IPS-NIHi11 (cell line): ENCODE measurements around the gene LSM2.
A peak's percentile ranks its signal among the peaks of the same experiment; 100 is the strongest.
"Not testable (repeated sequence)": the region's sequence is repeated elsewhere in the genome, so short reads cannot be mapped to it uniquely, and the experiment has no call there.

ENCODE experiments used
- DNase-seq: peaks from one replicate; pipeline ENCODE4 v3.0.0; 2012; ENCODE audit warnings: mixed read lengths, low spot score

LSM2 gene

DNA sequence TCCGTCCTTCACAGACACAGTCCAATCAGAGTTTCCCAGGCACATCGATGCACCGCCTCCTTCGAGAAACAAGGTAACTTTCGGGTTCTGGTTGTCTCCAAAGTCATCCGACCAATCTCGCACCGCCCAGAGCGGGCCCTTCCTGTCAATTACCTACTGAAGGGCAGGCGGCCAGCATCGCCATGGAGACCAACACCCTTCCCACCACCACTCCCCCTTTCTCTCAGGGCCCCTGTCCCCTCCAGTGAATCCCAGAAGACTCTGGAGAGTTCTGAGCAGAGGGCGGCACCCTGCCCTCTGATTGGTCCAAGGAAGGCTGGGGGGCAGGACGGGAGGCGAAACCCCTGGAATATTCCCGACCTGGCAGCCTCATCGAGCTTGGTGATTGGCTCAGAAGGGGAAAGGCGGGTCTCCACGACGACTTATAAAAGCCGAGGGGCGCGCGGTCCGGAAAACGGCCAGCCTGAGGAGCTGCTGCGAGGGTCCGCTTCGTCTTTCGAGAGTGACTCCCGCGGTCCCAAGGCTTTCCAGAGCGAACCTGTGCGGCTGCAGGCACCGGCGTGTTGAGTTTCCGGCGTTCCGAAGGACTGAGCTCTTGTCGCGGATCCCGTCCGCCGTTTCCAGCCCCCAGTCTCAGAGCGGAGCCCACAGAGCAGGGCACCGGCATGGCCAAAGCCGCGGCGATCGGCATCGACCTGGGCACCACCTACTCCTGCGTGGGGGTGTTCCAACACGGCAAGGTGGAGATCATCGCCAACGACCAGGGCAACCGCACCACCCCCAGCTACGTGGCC is 20.7 kb upstream of the LSM2 start, which contains the start of gene HSPA1B:
Gene HSPA1B, plus strand, starts transcription at position 453 of the 794 bp plus-strand sequence. Its CDS starts 213 bp downstream, at position 666.
- peak; percentile 96 for DNase-seq

DNA sequence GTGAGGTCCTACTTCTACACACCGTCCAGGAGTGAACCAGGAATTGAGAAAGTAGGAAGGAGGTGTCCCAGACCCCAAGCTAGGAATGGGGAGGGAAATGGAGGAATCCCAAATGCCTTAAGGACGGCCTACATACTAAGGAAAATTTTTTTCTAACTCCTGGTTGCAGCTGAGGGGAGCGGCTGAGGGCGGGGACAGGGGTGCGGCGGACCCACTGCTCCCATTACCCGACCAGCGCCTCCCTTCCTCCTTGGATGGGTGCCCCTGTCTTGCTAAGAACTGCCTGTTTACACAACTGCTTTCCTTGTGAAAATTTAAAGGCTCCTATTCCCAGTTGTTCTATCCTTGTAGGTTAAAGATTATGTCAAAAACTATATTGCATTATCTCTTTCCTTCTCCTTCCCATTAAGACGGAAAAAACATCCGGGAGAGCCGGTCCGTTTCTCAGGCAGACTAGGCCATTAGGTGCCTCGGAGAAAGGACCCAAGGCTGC is 20.1 kb upstream of the LSM2 start:
- peak; percentile 49 for DNase-seq

DNA sequence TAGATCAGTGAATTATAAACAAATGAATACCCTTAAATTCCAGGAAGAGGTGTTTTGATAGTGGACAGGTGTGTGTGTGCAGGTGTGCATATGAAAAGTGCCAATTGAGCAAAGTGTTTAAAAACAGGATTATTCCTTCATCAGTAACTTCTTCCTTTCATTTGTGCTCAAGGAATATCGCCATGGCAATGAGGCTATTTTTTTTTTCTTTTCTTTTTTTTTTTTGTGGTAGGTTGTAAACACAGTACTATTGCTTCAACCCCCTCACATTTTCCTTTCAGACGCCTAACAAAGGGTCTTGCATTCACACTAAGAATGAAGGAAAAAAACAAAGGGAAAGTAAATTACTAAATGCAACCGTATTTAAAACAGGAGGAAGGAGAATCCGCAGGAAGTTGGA is 18.8 kb upstream of the LSM2 start:
- DNase-seq = no peak

DNA sequence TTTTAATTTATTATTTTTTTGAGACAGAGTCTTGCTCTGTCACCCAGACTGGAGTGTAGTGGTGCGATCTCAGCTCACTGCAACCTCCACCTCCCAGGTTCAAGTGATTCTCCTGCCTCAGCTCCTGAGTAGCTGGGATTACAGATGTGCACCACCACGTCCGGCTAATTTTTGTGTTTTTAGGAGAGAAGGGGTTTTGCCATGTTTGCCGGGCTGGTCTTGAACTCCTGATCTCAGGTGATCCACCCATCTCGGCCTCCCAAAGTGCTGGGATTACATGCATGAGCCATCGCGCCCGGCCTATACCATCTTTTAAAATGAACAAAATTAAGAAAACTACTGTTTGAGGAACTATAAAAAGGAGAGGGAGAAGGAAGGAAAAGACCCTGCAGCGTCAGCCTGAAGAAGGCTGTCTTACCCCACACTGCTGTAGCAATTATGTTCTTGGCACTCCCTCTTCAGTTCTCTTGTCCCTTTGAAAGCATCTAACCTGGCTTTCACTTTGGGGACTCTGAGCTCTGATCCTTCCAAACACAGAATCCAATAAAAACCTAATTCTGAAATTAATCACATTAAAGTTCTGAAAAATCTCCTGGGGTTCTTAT is 16.9 kb upstream of the LSM2 start:
- not testable (repeated sequence) for DNase-seq

DNA sequence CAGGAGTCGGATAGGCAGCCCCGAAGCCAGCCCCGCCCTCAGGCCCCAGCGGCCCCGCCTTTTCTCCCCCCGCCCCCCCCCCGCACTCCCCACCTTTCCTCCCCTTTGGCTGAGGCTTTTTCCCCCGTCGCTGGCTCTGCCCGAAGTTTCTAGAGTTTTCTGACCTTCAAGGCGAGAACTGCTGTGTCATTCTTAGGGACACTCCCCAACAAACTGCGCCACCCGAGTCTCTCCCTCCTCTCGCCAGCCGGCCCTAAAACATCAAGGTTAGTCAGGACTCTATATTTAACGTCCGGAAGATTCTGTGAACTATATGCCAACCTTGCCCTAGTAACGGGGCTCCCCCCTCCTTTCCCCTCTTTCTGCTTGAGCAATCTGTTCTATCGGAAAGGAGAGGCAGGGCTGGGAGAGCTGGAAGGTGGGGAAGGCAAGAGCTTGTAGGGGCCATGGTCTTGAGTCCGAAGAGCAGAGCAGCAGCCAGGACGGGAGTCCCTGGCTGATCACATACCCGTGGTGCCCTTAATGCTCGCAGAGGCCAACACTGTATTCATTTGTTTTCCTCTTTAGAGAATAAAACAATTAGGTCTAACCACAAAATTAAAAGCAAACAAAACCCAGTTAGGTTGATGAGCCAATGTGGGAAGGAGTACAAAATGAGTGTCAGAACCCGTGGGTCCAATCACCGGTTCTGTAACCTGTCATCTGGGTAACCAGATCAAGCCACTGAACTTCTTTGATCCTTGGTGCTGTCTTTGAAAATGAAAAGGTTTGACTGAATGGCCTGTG is 15.5 kb upstream of the LSM2 start:
- DNase-seq = peak; percentile 59

DNA sequence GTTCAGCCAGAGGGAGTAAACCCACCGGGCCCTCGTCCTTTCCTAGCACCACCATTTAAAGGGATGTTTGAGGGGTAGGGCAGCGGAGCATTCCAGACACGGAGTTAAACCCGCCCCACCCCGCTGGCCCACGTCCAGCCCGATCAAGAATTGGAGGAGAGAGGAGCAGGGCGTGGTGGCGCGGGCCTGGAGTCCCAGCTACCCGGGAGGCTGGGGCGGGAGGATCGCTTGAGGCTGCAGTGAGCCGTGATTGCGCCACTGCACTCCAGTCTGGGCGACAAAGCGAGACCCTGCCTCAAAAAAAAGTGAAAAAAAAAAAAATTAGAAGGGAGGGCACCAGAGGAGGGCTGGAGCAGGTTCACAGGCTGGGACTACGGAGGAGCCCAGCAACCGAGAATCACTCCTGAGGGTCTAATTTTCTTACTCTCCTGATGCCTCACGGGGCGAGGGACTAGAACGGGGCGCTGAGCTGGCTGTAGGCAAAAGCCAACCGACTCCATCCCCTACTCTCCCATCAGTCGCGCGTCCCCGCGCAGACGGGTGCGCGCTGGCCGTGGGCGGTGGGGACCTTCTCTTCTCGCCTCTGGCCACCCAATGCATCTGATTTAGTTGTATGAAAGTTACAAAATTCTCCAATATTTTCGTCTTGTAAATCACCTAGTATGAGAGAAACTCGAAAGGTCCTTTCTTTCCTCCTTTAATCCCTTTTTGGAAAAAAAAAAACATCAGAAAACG is 14.7 kb upstream of the LSM2 start:
- peak; percentile 58 for DNase-seq

DNA sequence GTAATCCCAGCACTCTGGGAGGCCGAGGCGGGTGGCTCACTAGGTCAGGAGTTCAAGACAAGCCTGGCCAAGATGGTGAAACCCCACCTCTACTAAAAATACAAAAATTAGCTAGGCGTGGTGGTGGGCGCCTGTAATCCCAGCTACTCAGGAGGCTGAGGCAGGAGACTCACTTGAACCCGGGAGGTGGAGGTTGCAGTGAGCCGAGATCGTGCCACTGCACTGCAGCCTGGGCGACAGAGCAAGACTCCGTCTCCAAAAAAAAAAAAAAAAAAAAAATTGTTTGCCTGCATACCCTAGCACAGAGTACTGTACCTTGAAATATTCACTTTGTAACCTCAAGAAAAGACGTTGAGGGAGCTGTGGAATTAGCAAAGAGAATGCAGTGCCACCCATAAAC is 13.6 kb upstream of the LSM2 start:
- DNase-seq = not testable (repeated sequence)

DNA sequence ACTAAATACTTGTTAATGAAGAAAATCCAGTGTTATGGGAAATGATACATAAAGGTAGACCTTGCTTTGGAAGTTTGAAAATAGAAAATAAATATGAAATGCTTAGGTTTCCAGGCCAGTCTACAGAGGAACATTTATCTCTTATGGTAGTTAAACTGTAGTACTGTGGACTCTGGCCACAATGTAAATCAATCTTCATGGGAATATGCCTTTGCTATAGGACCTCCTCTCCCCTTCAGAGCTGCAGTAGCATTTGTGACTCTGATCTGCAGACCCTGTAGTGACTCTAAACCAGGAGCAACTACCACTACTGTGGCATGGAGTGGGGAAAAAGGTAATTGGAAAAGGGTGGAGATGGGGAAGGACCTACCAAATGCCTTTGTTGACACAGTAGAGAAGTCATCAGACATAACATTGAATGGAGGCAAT is 13.1 kb upstream of the LSM2 start:
- no peak for DNase-seq

DNA sequence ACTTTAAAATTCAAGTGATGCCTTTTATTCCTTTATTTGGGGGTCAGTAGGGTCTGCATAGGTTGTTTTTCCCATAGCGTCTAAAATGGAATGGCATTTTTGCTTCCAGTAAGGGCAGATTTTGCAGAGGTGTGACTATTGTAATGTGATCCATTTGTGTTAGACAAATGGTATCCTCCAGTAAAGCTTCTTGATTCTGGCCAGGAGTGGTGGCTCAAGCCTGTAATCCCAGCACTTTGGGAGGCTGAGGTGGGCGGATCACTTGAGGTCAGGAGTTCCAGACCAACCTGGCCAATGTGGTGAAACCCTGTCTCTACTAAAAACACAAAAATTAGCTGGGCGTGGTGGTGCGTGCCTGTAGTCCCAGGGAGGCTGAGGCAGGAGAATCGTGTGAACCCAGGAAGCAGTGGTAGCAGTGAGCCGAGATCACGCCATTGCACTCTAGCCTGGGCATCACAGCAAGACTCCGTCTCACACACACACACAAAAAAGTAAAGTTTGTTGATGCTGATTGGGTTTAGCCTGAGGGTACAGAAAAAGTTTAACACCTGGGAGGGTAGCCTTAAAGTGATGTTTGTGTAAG is 11.3 kb upstream of the LSM2 start:
- not testable (repeated sequence) for DNase-seq

DNA sequence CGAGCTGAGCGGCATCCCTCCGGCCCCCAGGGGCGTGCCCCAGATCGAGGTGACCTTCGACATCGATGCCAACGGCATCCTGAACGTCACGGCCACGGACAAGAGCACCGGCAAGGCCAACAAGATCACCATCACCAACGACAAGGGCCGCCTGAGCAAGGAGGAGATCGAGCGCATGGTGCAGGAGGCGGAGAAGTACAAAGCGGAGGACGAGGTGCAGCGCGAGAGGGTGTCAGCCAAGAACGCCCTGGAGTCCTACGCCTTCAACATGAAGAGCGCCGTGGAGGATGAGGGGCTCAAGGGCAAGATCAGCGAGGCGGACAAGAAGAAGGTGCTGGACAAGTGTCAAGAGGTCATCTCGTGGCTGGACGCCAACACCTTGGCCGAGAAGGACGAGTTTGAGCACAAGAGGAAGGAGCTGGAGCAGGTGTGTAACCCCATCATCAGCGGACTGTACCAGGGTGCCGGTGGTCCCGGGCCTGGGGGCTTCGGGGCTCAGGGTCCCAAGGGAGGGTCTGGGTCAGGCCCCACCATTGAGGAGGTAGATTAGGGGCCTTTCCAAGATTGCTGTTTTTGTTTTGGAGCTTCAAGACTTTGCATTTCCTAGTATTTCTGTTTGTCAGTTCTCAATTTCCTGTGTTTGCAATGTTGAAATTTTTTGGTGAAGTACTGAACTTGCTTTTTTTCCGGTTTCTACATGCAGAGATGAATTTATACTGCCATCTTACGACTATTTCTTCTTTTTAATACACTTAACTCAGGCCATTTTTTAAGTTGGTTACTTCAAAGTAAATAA is 10.6 kb upstream of the LSM2 start:
- DNase-seq = not testable (repeated sequence)

DNA sequence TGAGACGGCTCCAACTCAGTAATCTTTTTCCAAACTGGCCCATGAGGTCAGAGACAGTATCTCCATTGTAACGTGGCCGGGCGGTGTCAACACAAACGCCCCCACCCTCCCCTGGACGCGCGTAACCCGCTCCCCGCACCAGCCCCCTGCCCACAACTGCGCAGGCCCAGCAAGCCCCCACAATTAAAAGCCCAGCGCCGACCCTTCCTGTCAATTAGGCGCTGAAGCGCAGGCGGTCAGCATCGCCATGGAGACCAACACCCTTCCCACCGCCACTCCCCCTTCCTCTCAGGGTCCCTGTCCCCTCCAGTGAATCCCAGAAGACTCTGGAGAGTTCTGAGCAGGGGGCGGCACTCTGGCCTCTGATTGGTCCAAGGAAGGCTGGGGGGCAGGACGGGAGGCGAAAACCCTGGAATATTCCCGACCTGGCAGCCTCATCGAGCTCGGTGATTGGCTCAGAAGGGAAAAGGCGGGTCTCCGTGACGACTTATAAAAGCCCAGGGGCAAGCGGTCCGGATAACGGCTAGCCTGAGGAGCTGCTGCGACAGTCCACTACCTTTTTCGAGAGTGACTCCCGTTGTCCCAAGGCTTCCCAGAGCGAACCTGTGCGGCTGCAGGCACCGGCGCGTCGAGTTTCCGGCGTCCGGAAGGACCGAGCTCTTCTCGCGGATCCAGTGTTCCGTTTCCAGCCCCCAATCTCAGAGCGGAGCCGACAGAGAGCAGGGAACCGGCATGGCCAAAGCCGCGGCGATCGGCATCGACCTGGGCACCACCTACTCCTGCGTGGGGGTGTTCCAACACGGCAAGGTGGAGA is 8.5 kb upstream of the LSM2 start, which contains the start of the genes HSPA1A and HSPA1L:
Gene HSPA1A, plus strand, starts transcription at position 519 of the 814 bp plus-strand sequence. Its CDS starts 214 bp downstream, at position 733.
Gene HSPA1L, minus strand, starts transcription at position 259 of the 814 bp plus-strand sequence. CDS start 3,311 bp downstream, outside the sequence.
- peak; percentile 83 for DNase-seq

DNA sequence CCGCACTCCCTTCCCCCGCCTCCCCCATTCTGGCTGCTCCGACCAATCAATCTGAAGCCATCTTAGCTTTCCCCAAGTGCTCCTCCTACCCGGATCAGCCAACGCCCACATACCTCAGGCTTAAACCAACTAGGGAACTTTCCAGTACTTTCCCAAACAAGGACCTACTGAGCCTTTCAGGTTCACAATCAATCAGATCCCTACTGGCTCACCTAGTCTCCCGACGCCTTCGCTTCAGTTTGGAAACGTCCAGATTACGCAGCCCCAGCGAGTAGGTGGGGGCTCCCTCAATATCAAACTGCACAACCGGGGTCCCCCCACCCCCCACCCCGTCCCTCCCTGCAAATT is 7.9 kb upstream of the LSM2 start:
- peak; percentile 90 for DNase-seq

DNA sequence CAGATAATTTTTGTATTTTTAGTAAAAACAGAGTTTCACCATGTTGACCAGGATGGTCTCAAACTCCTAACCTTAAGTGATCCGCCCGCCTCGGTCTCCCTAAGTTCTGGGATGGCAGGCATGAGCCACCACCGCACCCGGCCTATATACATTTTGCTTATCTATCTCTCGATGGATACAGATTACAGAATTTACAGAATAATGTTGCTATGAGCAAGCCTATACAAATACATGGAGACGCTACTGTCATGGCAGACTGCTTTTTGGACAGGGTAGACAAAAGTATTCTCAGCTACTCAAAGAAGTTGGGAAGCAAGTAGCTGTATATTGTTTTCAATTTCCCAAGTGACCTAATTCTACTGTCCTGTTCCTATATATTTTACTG is 6.7 kb upstream of the LSM2 start:
- DNase-seq = no peak

DNA sequence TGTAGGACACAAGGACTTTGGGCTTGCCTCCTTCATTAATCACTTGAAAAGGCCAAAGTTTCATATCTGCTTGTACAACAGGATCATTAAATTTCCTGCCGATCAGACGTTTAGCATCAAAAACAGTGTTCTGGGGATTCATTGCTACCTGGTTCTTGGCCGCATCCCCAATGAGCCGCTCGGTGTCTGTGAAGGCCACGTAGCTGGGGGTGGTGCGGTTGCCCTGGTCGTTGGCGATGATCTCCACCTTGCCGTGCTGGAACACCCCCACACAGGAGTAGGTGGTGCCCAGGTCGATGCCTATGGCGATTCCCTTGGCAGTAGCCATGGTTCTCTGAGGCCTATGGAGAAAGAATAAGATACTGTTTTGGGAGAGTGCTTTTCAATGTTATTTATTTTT is 4.9 kb upstream of the LSM2 start:
- DNase-seq = no peak

DNA sequence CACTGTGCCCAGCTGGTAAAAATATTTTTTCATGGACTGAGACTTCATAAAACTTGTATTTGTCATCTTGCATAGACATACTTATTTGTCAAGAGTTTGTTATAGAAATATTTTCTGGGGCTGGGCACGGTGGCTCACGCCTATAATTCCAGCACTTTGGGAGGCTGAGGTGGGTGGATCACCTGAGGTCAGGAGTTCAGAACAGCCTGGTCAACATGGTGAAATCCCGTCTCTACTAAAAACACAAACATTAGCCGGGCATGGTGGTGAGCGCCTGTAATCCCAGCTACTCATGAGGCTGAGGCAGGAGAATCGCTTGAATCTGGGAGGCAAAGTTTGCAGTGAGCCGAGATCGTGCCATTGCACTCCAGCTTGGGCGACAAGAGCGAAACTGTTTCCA is 1.8 kb upstream of the LSM2 start:
- not testable (repeated sequence) for DNase-seq

DNA sequence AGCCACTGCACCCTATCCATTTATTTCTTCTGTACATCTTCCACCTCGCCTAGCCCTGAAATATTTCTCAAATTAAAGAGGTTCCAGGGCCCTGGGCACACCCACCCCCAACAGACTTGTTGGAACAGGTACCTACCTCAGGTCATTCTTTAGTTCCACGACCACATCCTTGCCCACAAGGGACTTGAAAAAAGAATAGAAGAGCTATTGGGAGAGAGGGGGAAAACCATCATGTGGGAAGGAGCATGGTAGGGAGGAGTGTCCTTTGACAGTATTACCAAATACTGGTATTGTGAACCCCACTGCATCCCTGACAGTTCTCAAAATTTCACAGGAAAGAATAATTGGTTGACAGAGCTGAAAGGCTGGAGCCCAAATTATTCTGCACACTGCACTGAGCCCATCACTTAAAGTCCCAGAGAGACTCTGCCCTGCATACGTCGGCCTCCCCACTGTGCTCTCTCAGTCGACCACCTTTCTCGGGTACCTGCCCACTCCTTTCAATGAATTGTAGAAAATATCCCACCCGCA is 762 bp downstream of the LSM2 start:
- no peak for DNase-seq

DNA sequence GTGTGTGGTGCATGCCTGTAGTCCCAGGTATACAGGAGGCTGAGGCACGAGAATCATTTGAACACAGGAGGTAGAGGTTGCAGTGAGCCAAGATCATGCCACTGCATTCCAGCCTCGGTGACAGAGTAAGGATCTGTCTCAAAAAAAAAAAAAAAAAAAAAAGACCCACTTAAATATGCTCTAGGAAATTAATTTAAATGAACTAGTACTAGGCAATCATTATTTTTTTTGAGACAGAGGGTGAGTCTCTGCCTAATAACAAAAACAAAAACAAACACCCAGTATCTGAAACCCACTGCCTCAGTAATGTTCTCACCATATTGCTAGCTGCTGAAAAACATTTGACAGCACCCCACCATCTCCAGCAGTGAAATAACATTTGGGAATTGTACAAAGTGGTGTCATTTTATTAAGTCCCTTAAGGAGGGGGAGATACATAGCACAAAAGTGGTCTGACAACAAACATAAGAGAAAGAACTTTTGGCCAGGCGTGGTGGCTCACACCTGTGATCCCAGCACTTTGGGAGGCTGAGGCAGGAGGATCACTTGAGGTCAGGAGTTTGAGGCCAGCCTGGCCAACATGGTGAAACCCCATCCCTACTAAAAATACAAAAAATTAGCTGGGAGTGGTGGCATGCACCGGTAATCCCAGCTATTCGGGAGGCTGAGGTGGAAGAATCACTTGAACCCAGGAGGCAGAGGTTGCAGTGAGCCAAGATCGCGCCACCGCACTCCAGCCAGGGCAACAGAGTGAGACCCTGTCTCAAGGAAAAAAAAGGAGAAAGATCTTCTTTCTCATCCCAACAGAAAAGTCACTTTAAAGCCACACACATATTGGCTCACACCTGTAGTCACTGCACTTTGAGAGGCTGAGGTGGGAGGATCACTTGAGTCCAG is 5.5 kb downstream of the LSM2 start:
- DNase-seq = not testable (repeated sequence)

DNA sequence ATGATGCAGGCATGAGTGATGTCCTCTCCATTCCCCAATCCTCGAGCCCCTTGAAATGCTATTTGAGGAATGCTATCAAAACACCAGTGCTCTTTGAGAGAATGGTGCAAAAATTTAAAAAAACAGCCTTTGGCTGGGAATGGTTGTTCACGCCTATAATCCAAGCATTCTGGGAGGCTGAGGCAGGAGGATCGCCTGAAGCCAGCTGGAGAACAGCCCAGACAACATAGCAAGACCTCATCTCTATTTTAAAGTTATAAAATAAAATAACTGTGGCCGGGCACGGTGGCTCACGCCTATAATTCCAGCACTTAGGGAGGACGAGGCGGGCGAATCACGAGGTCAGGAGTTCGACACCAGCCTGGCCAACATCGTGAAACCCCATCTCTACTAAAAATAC is 7.0 kb downstream of the LSM2 start:
- DNase-seq = no peak
